ENCODE data around the gene KLF3.

GRCh38 chr4:38696697-38697096 is 32.7 kb downstream of the KLF3 start:
- no peak for TF ChIP-seq CTCF (IDR thresholded peaks at IDR 0.05)
- TF ChIP-seq POLR2AphosphoS5 (IDR thresholded peaks at IDR 0.05): no peak
- TF ChIP-seq POLR2A (IDR thresholded peaks at IDR 0.05; ENCODE audit: low read depth): no peak
- no peak for TF ChIP-seq EP300 (IDR thresholded peaks at IDR 0.05)
